GM12878 (cell line): ENCODE measurements around the gene RAPGEF6. TPM values are rescaled to one million over a fixed set of nuclear protein-coding genes. Genes with fewer than 3 reads are reported as not detected.

Experiments used
- ATAC-seq: fragments of 200-7000 bp; cut with Tn5 transposase; 3 replicates; pipeline ENCODE4 v1.9.1; 2020; ENCODE audit warnings: mild to moderate bottlenecking, moderate library complexity
- BruUV-seq: library from RNA; stranded (reverse); fragments of 400-500 nt; replicated peaks from 2 replicates; lab custom pipeline; 2021; lab: Mats Ljungman, UMichigan
- CTCF ChIA-PET: fragments of 300-600 bp; sonication (Branson Sonifier 250); formaldehyde crosslinking; extraction: SDS; loops from one replicate; lab custom pipeline; 2021; ENCODE audit warnings: inconsistent platforms; lab: Yijun Ruan, JAX
- POLR2A ChIA-PET: fragments of 350-600 bp; formaldehyde crosslinking; extraction: SDS; loops from one replicate; lab custom pipeline; 2021; ENCODE audit warnings: inconsistent platforms; lab: Charles Lee
- RAD21 ChIA-PET: fragments of 300-600 bp; sonication (Branson Sonifier 250); formaldehyde crosslinking; loops from one replicate; lab custom pipeline; 2023; ENCODE audit warnings: antibody characterized with exemption; ENCODE audit not compliant: unreplicated experiment; lab: Charles Lee
- SMC1A ChIA-PET: fragments of 300-600 bp; sonication (Branson Sonifier 250); formaldehyde crosslinking; loops from one replicate; lab custom pipeline; 2023; ENCODE audit not compliant: unreplicated experiment, uncharacterized antibody; lab: Charles Lee
- DNase-seq: peaks from one replicate; pipeline ENCODE4 v3.0.0-alpha.2; 2011; ENCODE audit warnings: low read depth, low spot score
- FAIRE-seq: peaks from 3 replicates; lab custom pipeline; 2011; peaks lifted over from hg19 to GRCh38; lab: Jason Lieb, UNC
- H2AFZ ChIP-seq: 2 replicates; pipeline ENCODE4 v1.6.0; 2011; ENCODE audit warnings: low read depth, low read length, control low read depth; ENCODE audit not compliant: control insufficient read depth
- H3K27ac ChIP-seq: 2 replicates; pipeline ENCODE4 v1.5.1; 2011; ENCODE audit warnings: control low read depth; ENCODE audit not compliant: control insufficient read depth, insufficient read depth
- H3K27me3 ChIP-seq, 2 experiments: replicated peaks in 1 of 2; 2 replicates each; pipeline versions ENCODE4 v1.6.0 to v1.6.1; 2011; ENCODE audit warnings: low read length in 1 of 2; ENCODE audit not compliant: control insufficient read depth in 2 of 2, insufficient read depth in 2 of 2
- H3K36me3 ChIP-seq, 2 experiments: 2 replicates each; pipeline ENCODE4 v1.5.1; 2011; ENCODE audit warnings: low read length in 1 of 2; ENCODE audit not compliant: control insufficient read depth in 2 of 2, insufficient read depth in 2 of 2
- H3K4me1 ChIP-seq: 2 replicates; pipeline ENCODE4 v1.6.1; 2011; ENCODE audit warnings: mild to moderate bottlenecking, low read length, moderate library complexity, mixed read lengths; ENCODE audit not compliant: control insufficient read depth, insufficient read depth
- H3K4me2 ChIP-seq: 2 replicates; pipeline ENCODE4 v1.6.0; 2011; ENCODE audit warnings: control low read depth; ENCODE audit not compliant: control insufficient read depth, insufficient read depth
- H3K4me3 ChIP-seq: fragments of 200-600 bp; sonication (generic); 2 replicates; pipeline ENCODE4 v1.5.1; 2016
- H3K79me2 ChIP-seq: 2 replicates; pipeline ENCODE4 v1.6.0; 2011; ENCODE audit warnings: low read length; ENCODE audit not compliant: control insufficient read depth, insufficient read depth
- H3K9ac ChIP-seq: 2 replicates; pipeline ENCODE4 v1.8.0; 2011; ENCODE audit warnings: low read length, control low read depth, mixed read lengths; ENCODE audit not compliant: control insufficient read depth, insufficient read depth
- H3K9me3 ChIP-seq: replicated peaks from 3 replicates; pipeline ENCODE4 v1.5.1; 2011; ENCODE audit warnings: mild to moderate bottlenecking, low read length; ENCODE audit not compliant: control insufficient read depth, insufficient read depth
- H4K20me1 ChIP-seq: 2 replicates; pipeline ENCODE4 v1.6.0; 2011; ENCODE audit not compliant: control insufficient read depth, insufficient read depth
- ATF7 ChIP-seq: fragments of 450-650 bp; IDR thresholded peaks from 2 replicates; pipeline ENCODE4 v1.6.1; 2016; ENCODE audit warnings: low read depth, mild to moderate bottlenecking
- CREM ChIP-seq: IDR thresholded peaks from 2 replicates; pipeline ENCODE4 v1.6.1; 2014; ENCODE audit warnings: antibody characterized with exemption, low read depth
- IKZF1 ChIP-seq: fragments of 450-650 bp; conservative IDR thresholded peaks from 2 replicates; pipeline ENCODE4 v1.6.1; 2017; ENCODE audit warnings: antibody characterized with exemption, mild to moderate bottlenecking
- KDM1A ChIP-seq: fragments of 200-600 bp; sonication (generic); IDR thresholded peaks from 2 replicates; pipeline ENCODE4 v1.6.1; 2016; ENCODE audit warnings: borderline replicate concordance
- NR2C2 ChIP-seq: IDR thresholded peaks from 2 replicates; pipeline ENCODE4 v1.6.1; 2011; ENCODE audit warnings: borderline replicate concordance, low read depth; ENCODE audit not compliant: control insufficient read depth, insufficient read length
- PML ChIP-seq: IDR thresholded peaks from 2 replicates; pipeline ENCODE4 v1.6.1; 2012; ENCODE audit warnings: low read length, inconsistent platforms
- POLR2AphosphoS2 ChIP-seq: IDR thresholded peaks from 2 replicates; pipeline ENCODE4 v1.6.1; 2011; ENCODE audit warnings: low read depth, mild to moderate bottlenecking, low read length, improper control_type of control experiment, moderate library complexity
- RAD51 ChIP-seq: fragments of 450-650 bp; IDR thresholded peaks from 2 replicates; pipeline ENCODE4 v1.6.1; 2016; ENCODE audit warnings: moderate library complexity, mild to moderate bottlenecking, inconsistent platforms
- SMC3 ChIP-seq: IDR thresholded peaks from 2 replicates; pipeline ENCODE4 v1.6.1; 2011; ENCODE audit warnings: low read length, improper control_type of control experiment, borderline replicate concordance
- TCF7 ChIP-seq: IDR thresholded peaks from 2 replicates; pipeline ENCODE4 v1.6.1; 2014; ENCODE audit warnings: antibody characterized with exemption, borderline replicate concordance
- YBX1 ChIP-seq: fragments of 450-650 bp; IDR thresholded peaks from 2 replicates; pipeline ENCODE4 v1.6.1; 2016; ENCODE audit warnings: antibody characterized with exemption
- ZSCAN29 ChIP-seq: fragments of 450-650 bp; IDR thresholded peaks from 2 replicates; pipeline ENCODE4 v1.6.1; 2017; ENCODE audit warnings: mild to moderate bottlenecking, moderate library complexity
- WGBS: methylation state at CpG from one replicate; pipeline ENCODE4 v1.1.6; 2016; ENCODE audit warnings: low lambda C conversion rate; ENCODE audit not compliant: insufficient replicate concordance, insufficient coverage; ENCODE audit errors: missing lambda C conversion rate; 5-methylcytosine and 5-hydroxymethylcytosine counted together
- in situ Hi-C: fragments of 300-500 bp; cut with MboI; formaldehyde crosslinking; loops from 9 replicates; pipeline ENCODE4 v1.14.3; 2018; ENCODE audit warnings: mixed read lengths
- intact Hi-C: fragments of 100-400 bp; cut with micrococcal nuclease; formaldehyde crosslinking; loops from one replicate; pipeline ENCODE4 v1.14.2; 2022; ENCODE audit not compliant: unreplicated experiment
- polyA plus RNA-seq, 11 experiments: library from polyadenylated mRNA; depleted of rRNA in 4 of 11; unstranded in 6 of 11; stranded (reverse) in 5 of 11; fragments of >200 nt; fragmentation: Nextera tagmentation in 4 of 11; fragmentation: Illumina TruSeq in 1 of 11; extraction: Ambion mirVana in 4 of 11; extraction: Trizol in 1 of 11; gene quantifications; 1 replicate in 1 of 11; 2 replicates in 10 of 11; pipeline versions ENCODE4 v1.2.1 to v1.2.3, GENCODE V29; 2011 to 2016; ENCODE audit warnings: inconsistent platforms in 2 of 11, missing spikeins in 2 of 11, low read depth in 1 of 11
- total RNA-seq, 4 experiments: library from RNA; depleted of rRNA in 3 of 4; stranded (reverse); fragments of >200 nt in 3 of 4; fragmentation: Illumina TruSeq in 1 of 4; extraction: Trizol in 1 of 4; gene quantifications; 2 replicates each; pipeline versions ENCODE4 v1.2.1 to v1.2.3, GENCODE V29; 2013 to 2021
- TF ChIP-seq, protein P1 (sequence below): fragments of 450-650 bp; IDR thresholded peaks from 2 replicates; pipeline ENCODE4 v1.6.1; 2017; ENCODE audit warnings: antibody characterized with exemption, mild to moderate bottlenecking, moderate library complexity
- TF ChIP-seq, protein P2 (sequence below): fragments of 450-650 bp; IDR thresholded peaks from 2 replicates; pipeline ENCODE4 v1.6.1; 2018; ENCODE audit warnings: mild to moderate bottlenecking, low read depth, moderate library complexity; ENCODE audit not compliant: partially characterized antibody
- TF ChIP-seq, protein P3 (sequence below): IDR thresholded peaks from 2 replicates; pipeline ENCODE4 v1.6.1; 2011; ENCODE audit warnings: borderline replicate concordance, low read depth, mild to moderate bottlenecking, moderate library complexity, low read length; ENCODE audit not compliant: insufficient read depth, poor library complexity, severe bottlenecking

RAPGEF6 gene
- total and polyA plus RNA-seq, 10 of the 15 experiments (the other 5 are each of a cell fraction or from before 2014, with no cell fraction given): 2.9 to 24.0 (median 14.2) TPM

DNA sequence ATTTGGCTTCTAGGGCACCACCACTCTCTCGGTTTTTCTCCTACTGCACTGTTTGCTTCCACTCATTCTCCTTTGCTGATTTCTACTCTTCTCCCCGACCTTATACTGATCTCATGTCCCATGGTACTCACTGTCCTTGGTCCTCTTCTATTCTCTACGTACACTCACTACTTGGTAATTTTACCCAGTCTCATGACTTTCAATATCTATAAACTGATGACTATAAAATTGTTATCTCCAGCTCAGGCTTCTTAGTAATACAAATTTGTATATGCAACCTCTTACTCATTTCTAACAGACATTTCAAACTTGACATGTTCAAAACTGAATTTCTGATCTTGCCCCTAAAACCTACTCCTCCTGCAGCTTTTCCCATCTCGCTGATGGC is 4.1 kb downstream of the RAPGEF6 start (continued):
- TF ChIP-seq PML: no peak
- TF ChIP-seq, protein P1, sequence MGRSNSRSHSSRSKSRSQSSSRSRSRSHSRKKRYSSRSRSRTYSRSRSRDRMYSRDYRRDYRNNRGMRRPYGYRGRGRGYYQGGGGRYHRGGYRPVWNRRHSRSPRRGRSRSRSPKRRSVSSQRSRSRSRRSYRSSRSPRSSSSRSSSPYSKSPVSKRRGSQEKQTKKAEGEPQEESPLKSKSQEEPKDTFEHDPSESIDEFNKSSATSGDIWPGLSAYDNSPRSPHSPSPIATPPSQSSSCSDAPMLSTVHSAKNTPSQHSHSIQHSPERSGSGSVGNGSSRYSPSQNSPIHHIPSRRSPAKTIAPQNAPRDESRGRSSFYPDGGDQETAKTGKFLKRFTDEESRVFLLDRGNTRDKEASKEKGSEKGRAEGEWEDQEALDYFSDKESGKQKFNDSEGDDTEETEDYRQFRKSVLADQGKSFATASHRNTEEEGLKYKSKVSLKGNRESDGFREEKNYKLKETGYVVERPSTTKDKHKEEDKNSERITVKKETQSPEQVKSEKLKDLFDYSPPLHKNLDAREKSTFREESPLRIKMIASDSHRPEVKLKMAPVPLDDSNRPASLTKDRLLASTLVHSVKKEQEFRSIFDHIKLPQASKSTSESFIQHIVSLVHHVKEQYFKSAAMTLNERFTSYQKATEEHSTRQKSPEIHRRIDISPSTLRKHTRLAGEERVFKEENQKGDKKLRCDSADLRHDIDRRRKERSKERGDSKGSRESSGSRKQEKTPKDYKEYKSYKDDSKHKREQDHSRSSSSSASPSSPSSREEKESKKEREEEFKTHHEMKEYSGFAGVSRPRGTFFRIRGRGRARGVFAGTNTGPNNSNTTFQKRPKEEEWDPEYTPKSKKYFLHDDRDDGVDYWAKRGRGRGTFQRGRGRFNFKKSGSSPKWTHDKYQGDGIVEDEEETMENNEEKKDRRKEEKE: no peak
- TF ChIP-seq ZSCAN29: no peak
- no peak for TF ChIP-seq SMC3
- TF ChIP-seq RAD51: no peak
- TF ChIP-seq, all 136 proteins: peak for 0

DNA sequence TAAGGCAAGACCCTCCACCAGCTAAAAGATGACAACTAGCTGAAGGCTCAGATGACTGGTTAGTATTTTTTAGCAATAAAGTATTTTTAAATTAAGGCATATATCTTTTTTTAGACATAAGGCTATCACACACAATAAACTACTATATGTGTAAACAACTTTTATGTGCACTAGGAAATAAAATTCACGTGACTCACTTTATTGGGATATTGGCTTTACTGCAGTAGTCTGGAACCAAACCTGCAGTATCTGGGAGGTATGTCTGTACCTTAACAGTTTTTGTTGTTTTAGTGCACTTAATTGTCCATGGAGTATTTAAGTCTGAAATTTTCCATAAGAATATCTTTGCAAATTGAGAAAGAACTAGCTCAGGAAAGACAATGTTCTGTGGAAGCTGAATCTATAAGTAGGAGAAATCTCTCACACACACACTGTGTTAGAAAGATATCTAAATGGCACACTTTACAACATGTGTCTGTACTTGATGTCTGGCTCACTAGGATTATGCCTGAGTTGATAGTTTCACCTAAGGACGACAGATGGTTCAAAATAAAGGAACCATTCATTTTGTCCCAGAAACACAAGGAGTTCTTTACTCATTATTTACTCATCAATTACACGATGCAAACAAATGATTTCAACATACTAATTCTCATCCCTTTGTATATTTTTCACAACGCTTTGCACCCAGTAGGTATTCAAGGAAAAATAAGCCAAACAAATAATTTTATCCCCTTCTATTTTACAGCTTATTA is 4.6 kb downstream of the RAPGEF6 start:
- WGBS: 72% methylated on average over 4 of the region's 4 CpGs
- no peak for FAIRE-seq
- TSS peak; percentile 1 for BruUV-seq
- Histone ChIP-seq H3K36me3 (no peaks in the 10 kb centered on the region; a peak in 1 of 4 replicates), H3K4me3 (peak overlapping the region; percentile 60), H3K79me2 (peaks cover 97% of the 10 kb centered on the region), H3K9ac (no peak overlapping the region), H4K20me1 (no peaks in the 10 kb centered on the region), H3K4me2 (peak overlapping the region; percentile 60), H3K4me1 (peaks cover 5% of the 10 kb centered on the region), H3K9me3 (no peaks in the 10 kb centered on the region; the same call in 2 of the 3 replicates), H3K27me3 (no peaks in the 10 kb centered on the region), H3K27ac (no peak overlapping the region), H2AFZ (no peak overlapping the region)
- intact Hi-C loops: no loop called here
- ChIA-PET POLR2A (interaction anchor here (0.7 to 2.5 kb wide), 9 partner anchors 12 to 124 kb away, joined by 3 to 13 read pairs (median 3); no protein-coding TSS in a partner anchor), RAD21 (interaction anchor here (0.9 to 3.0 kb wide), 9 partner anchors 16 to 377 kb away, joined by 3 to 16 read pairs (median 5); partner anchors contain the start of gene FNIP1), CTCF (interaction anchor here (0.6 to 5.7 kb wide), 9 partner anchors 10 to 376 kb away, joined by 3 to 36 read pairs (median 3); no protein-coding TSS in a partner anchor), SMC1A (interaction anchor here (0.8 to 5.8 kb wide), 18 partner anchors 8 to 421 kb away, joined by 3 to 24 read pairs (median 4); no protein-coding TSS in a partner anchor)
- no peak for DNase-seq
- in situ Hi-C loops: no loop called here
- no peak for ATAC-seq
- TF ChIP-seq YBX1 (no peak), KDM1A (no peak), CREM (no peak), ATF7 (no peak), NR2C2 (no peak), POLR2AphosphoS2 (no peak), IKZF1 (no peak), TCF7 (no peak)
- TF ChIP-seq, protein P2, sequence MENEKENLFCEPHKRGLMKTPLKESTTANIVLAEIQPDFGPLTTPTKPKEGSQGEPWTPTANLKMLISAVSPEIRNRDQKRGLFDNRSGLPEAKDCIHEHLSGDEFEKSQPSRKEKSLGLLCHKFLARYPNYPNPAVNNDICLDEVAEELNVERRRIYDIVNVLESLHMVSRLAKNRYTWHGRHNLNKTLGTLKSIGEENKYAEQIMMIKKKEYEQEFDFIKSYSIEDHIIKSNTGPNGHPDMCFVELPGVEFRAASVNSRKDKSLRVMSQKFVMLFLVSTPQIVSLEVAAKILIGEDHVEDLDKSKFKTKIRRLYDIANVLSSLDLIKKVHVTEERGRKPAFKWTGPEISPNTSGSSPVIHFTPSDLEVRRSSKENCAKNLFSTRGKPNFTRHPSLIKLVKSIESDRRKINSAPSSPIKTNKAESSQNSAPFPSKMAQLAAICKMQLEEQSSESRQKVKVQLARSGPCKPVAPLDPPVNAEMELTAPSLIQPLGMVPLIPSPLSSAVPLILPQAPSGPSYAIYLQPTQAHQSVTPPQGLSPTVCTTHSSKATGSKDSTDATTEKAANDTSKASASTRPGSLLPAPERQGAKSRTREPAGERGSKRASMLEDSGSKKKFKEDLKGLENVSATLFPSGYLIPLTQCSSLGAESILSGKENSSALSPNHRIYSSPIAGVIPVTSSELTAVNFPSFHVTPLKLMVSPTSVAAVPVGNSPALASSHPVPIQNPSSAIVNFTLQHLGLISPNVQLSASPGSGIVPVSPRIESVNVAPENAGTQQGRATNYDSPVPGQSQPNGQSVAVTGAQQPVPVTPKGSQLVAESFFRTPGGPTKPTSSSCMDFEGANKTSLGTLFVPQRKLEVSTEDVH: no peak
- TF ChIP-seq, protein P3, sequence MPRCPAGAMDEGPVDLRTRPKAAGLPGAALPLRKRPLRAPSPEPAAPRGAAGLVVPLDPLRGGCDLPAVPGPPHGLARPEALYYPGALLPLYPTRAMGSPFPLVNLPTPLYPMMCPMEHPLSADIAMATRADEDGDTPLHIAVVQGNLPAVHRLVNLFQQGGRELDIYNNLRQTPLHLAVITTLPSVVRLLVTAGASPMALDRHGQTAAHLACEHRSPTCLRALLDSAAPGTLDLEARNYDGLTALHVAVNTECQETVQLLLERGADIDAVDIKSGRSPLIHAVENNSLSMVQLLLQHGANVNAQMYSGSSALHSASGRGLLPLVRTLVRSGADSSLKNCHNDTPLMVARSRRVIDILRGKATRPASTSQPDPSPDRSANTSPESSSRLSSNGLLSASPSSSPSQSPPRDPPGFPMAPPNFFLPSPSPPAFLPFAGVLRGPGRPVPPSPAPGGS: no peak
